Activated T-cell treated with anti-CD3 and anti-CD28 coated beads, Interleukin-2, amount 50 U/mL, for 4 hours (primary cell): ENCODE measurements around the gene CADM1. TPM values are rescaled to one million over a fixed set of nuclear protein-coding genes. Genes with fewer than 3 reads are reported as not detected.
A peak's percentile ranks its signal among the peaks of the same experiment; 100 is the strongest.

Experiments used
- ATAC-seq, 2 donors: fragments of 200-7000 bp; cut with Tn5 transposase; one replicate each; pipeline ENCODE4 v1.10.0; 2021
- DNase-seq: peaks from one replicate; pipeline ENCODE4 v3.0.0-alpha.2; 2020
- H3K27me3 Mint-ChIP-seq: one replicate; pipeline ENCODE4 v1.8.0; 2021; ENCODE audit warnings: low read depth, mixed read lengths
- H3K36me3 Mint-ChIP-seq: one replicate; pipeline ENCODE4 v1.8.0; 2022; ENCODE audit warnings: mixed read lengths; ENCODE audit not compliant: insufficient read depth
- H3K4me1 Mint-ChIP-seq: one replicate; pipeline ENCODE4 v1.8.0; 2021; ENCODE audit warnings: low read depth, mixed read lengths
- H3K4me3 Mint-ChIP-seq: one replicate; pipeline ENCODE4 v1.8.0; 2021; ENCODE audit warnings: mild to moderate bottlenecking, moderate library complexity, mixed read lengths
- H3K9me3 Mint-ChIP-seq: one replicate; pipeline ENCODE4 v1.8.0; 2021; ENCODE audit warnings: mixed read lengths
- total RNA-seq, 3 donors: library from RNA; stranded (reverse); gene quantifications; one replicate each; pipeline ENCODE4 v1.2.1, GENCODE V29; 2021

Gene CADM1
- total RNA-seq, 3 donors from 2014 or later: 0.63 to 1.7 (median 1.2) TPM

- DNase-seq: no peak
- Mint-ChIP-seq H3K4me3 (no peak overlapping the region), H3K36me3 (no peaks in the 10 kb centered on the region), H3K9me3 (no peaks in the 10 kb centered on the region), H3K4me1 (no peaks in the 10 kb centered on the region), H3K27me3 (no peaks in the 10 kb centered on the region)
- no peak for ATAC-seq
Measured at GRCh38 chr11:115157247-115157646, 347.0 kb downstream of the CADM1 start.

GRCh38 chr11:115155978-115156377 is 348.2 kb downstream of the CADM1 start:
- Mint-ChIP-seq H3K36me3 (no peaks in the 10 kb centered on the region), H3K4me3 (no peak overlapping the region), H3K9me3 (no peaks in the 10 kb centered on the region)

GRCh38 chr11:115155320-115155719 is 348.9 kb downstream of the CADM1 start:
- no peaks in the 10 kb centered on the region for H3K4me1 Mint-ChIP-seq
- ATAC-seq (no peak), DNase-seq (no peak)
- no peak overlapping the region for H3K4me3 Mint-ChIP-seq
- no peaks in the 10 kb centered on the region for H3K36me3 Mint-ChIP-seq
- no peaks in the 10 kb centered on the region for H3K9me3 Mint-ChIP-seq
- H3K27me3 Mint-ChIP-seq: no peaks in the 10 kb centered on the region

More at GRCh38 chr11:115155978-115156377, 348.2 kb downstream of the CADM1 start:
- ATAC-seq (no peak), DNase-seq (no peak)
- no peaks in the 10 kb centered on the region for H3K27me3 Mint-ChIP-seq
- H3K4me1 Mint-ChIP-seq: no peaks in the 10 kb centered on the region

GRCh38 chr11:115154355-115154736 is 349.9 kb downstream of the CADM1 start:
- H3K27me3 Mint-ChIP-seq: no peaks in the 10 kb centered on the region
- H3K9me3 Mint-ChIP-seq: no peaks in the 10 kb centered on the region
- H3K36me3 Mint-ChIP-seq: no peaks in the 10 kb centered on the region
- H3K4me1 Mint-ChIP-seq: no peaks in the 10 kb centered on the region
- no peak overlapping the region for H3K4me3 Mint-ChIP-seq
- no peak for DNase-seq
- ATAC-seq: no peak

GRCh38 chr11:115153731-115154354 is 350.4 kb downstream of the CADM1 start:
- Mint-ChIP-seq H3K27me3 (no peaks in the 10 kb centered on the region), H3K4me3 (no peak overlapping the region), H3K4me1 (no peaks in the 10 kb centered on the region), H3K36me3 (no peaks in the 10 kb centered on the region), H3K9me3 (no peaks in the 10 kb centered on the region)
- ATAC-seq (no peak), DNase-seq (no peak)

- Mint-ChIP-seq H3K27me3 (no peaks in the 10 kb centered on the region), H3K9me3 (no peaks in the 10 kb centered on the region), H3K4me1 (no peaks in the 10 kb centered on the region), H3K36me3 (no peaks in the 10 kb centered on the region), H3K4me3 (no peak overlapping the region)
- DNase-seq (no peak), ATAC-seq (no peak)
Measured at GRCh38 chr11:115153135-115153534, 351.1 kb downstream of the CADM1 start.

- no peak for DNase-seq
- H3K36me3 Mint-ChIP-seq: no peaks in the 10 kb centered on the region
- no peaks in the 10 kb centered on the region for H3K4me1 Mint-ChIP-seq
- no peak overlapping the region for H3K4me3 Mint-ChIP-seq
- H3K27me3 Mint-ChIP-seq: peaks cover 3% of the 10 kb centered on the region
- ATAC-seq: no peak
- no peaks in the 10 kb centered on the region for H3K9me3 Mint-ChIP-seq
Measured at GRCh38 chr11:115151010-115151409, 353.2 kb downstream of the CADM1 start.

GRCh38 chr11:115148691-115149090 is 355.5 kb downstream of the CADM1 start:
- ATAC-seq: no peak
- no peak overlapping the region for H3K4me3 Mint-ChIP-seq
- H3K36me3 Mint-ChIP-seq: no peaks in the 10 kb centered on the region
- H3K9me3 Mint-ChIP-seq: no peaks in the 10 kb centered on the region
- DNase-seq: no peak
- H3K27me3 Mint-ChIP-seq: peaks cover 8% of the 10 kb centered on the region
- no peaks in the 10 kb centered on the region for H3K4me1 Mint-ChIP-seq

GRCh38 chr11:115148101-115148500 is 356.1 kb downstream of the CADM1 start:
- Mint-ChIP-seq H3K9me3 (no peaks in the 10 kb centered on the region), H3K4me3 (no peak overlapping the region), H3K36me3 (no peaks in the 10 kb centered on the region), H3K27me3 (peaks cover 8% of the 10 kb centered on the region), H3K4me1 (no peaks in the 10 kb centered on the region)
- DNase-seq: no peak
- ATAC-seq: peak in 1 of 2 donors; percentile 14

- DNase-seq (no peak), ATAC-seq (no peak)
- Mint-ChIP-seq H3K9me3 (no peaks in the 10 kb centered on the region), H3K36me3 (no peaks in the 10 kb centered on the region), H3K27me3 (peaks cover 8% of the 10 kb centered on the region), H3K4me1 (no peaks in the 10 kb centered on the region), H3K4me3 (no peak overlapping the region)
Measured at GRCh38 chr11:115147243-115147807, 356.9 kb downstream of the CADM1 start.

- H3K36me3 Mint-ChIP-seq: no peaks in the 10 kb centered on the region
- H3K4me1 Mint-ChIP-seq: no peaks in the 10 kb centered on the region
- DNase-seq: no peak
- no peak for ATAC-seq
- no peaks in the 10 kb centered on the region for H3K9me3 Mint-ChIP-seq
- H3K27me3 Mint-ChIP-seq: peaks cover 8% of the 10 kb centered on the region
- H3K4me3 Mint-ChIP-seq: no peak overlapping the region
Measured at GRCh38 chr11:115146425-115146824, 357.8 kb downstream of the CADM1 start.

- no peaks in the 10 kb centered on the region for H3K9me3 Mint-ChIP-seq
- H3K4me3 Mint-ChIP-seq: no peak overlapping the region
- no peaks in the 10 kb centered on the region for H3K36me3 Mint-ChIP-seq
- ATAC-seq: no peak
- no peak for DNase-seq
- H3K4me1 Mint-ChIP-seq: no peaks in the 10 kb centered on the region
- peaks cover 8% of the 10 kb centered on the region for H3K27me3 Mint-ChIP-seq
Measured at GRCh38 chr11:115145324-115145723, 358.9 kb downstream of the CADM1 start.

- ATAC-seq: no peak
- peaks cover 8% of the 10 kb centered on the region for H3K27me3 Mint-ChIP-seq
- no peaks in the 10 kb centered on the region for H3K4me1 Mint-ChIP-seq
- H3K9me3 Mint-ChIP-seq: no peaks in the 10 kb centered on the region
- no peaks in the 10 kb centered on the region for H3K36me3 Mint-ChIP-seq
- no peak for DNase-seq
- no peak overlapping the region for H3K4me3 Mint-ChIP-seq
Measured at GRCh38 chr11:115144914-115145313, 359.3 kb downstream of the CADM1 start.

- DNase-seq (no peak), ATAC-seq (no peak)
- Mint-ChIP-seq H3K4me1 (no peaks in the 10 kb centered on the region), H3K4me3 (no peak overlapping the region), H3K27me3 (peaks cover 8% of the 10 kb centered on the region), H3K9me3 (no peaks in the 10 kb centered on the region), H3K36me3 (no peaks in the 10 kb centered on the region)
Measured at GRCh38 chr11:115144014-115144413, 360.2 kb downstream of the CADM1 start.

GRCh38 chr11:115141231-115142114 is 362.7 kb downstream of the CADM1 start:
- H3K4me3 Mint-ChIP-seq: no peak overlapping the region
- H3K4me1 Mint-ChIP-seq: no peaks in the 10 kb centered on the region
- no peaks in the 10 kb centered on the region for H3K9me3 Mint-ChIP-seq
- no peaks in the 10 kb centered on the region for H3K36me3 Mint-ChIP-seq
- ATAC-seq (no peak), DNase-seq (no peak)
- peaks cover 6% of the 10 kb centered on the region for H3K27me3 Mint-ChIP-seq
